Stomach (tissue), 9 donors: Measurements from ENCODE around the gene PHF21B. TPM values are rescaled to one million over a fixed set of nuclear protein-coding genes. Genes with fewer than 3 reads are reported as not detected.

Experiments used
- DNase-seq, 2 donors: peaks; one replicate each; pipeline versions ENCODE4 v3.0.0 to v3.0.0-alpha.2; 2013 to 2019
- H3K27ac ChIP-seq, 5 donors: fragments of 200-600 bp in 4 of 5; sonication (generic) in 4 of 5; one replicate each; pipeline ENCODE4 v1.5.1; 2013 to 2019; ENCODE audit warnings: mild to moderate bottlenecking in 1 of 5, moderate library complexity in 1 of 5
- H3K27me3 ChIP-seq, 3 donors: fragments of 200-600 bp; sonication (generic); one replicate each; pipeline ENCODE4 v1.5.1; 2017 to 2019; ENCODE audit warnings: mixed run types in 1 of 3
- H3K36me3 ChIP-seq, 4 donors: fragments of 200-600 bp; sonication (generic); 1 replicate in 3 of 4; 2 replicates in 1 of 4; pipeline ENCODE4 v1.5.1; 2016 to 2019
- H3K4me1 ChIP-seq, 4 donors: fragments of 200-600 bp; sonication (generic); one replicate each; pipeline ENCODE4 v1.5.1; 2016 to 2019
- H3K4me3 ChIP-seq, 4 donors: fragments of 200-600 bp; sonication (generic) in 3 of 4; one replicate each; pipeline ENCODE4 v1.5.1; 2016 to 2019; ENCODE audit warnings: mild to moderate bottlenecking in 1 of 4
- H3K9me3 ChIP-seq, 4 donors: fragments of 200-600 bp; sonication (generic); one replicate each; pipeline ENCODE4 v1.5.1; 2016 to 2019
- EP300 ChIP-seq: sonication (generic); formaldehyde crosslinking; IDR thresholded peaks from one replicate; pipeline ENCODE4 v1.6.1; 2017; ENCODE audit warnings: antibody characterized with exemption
- POLR2A ChIP-seq, 4 donors: fragments of 450-650 bp; IDR thresholded peaks; one replicate each; pipeline ENCODE4 v1.6.1; 2016; ENCODE audit warnings: antibody characterized with exemption in 4 of 4, control low read depth in 2 of 4, mild to moderate bottlenecking in 1 of 4, moderate library complexity in 1 of 4
- POLR2AphosphoS5 ChIP-seq, 3 donors: sonication (generic); formaldehyde crosslinking; IDR thresholded peaks; one replicate each; pipeline ENCODE4 v1.6.1; 2016; ENCODE audit warnings: antibody characterized with exemption in 3 of 3
- WGBS, 5 donors: extraction: QIAGEN DNeasy Blood & Tissue Kit in 3 of 5; methylation state at CpG; one replicate each; pipeline versions ENCODE4 v1.1.5 to v1.1.7; 2013 to 2018; 5-methylcytosine and 5-hydroxymethylcytosine counted together
- intact Hi-C: fragments of 100-400 bp; cut with DNase I; formaldehyde crosslinking; loops from one replicate; pipeline ENCODE4 v1.15.1; 2023; ENCODE audit warnings: low total_unique reads
- polyA plus RNA-seq, 3 donors: library from polyadenylated mRNA; stranded (reverse); fragments of 200-250 nt; gene quantifications; one replicate each; pipeline ENCODE4 v1.2.3, GENCODE V29; 2013
- total RNA-seq, 5 donors: library from RNA; depleted of rRNA; stranded (reverse); fragments of >200 nt; gene quantifications; one replicate each; pipeline versions ENCODE4 v1.1.0 to v1.2.3, GENCODE V29; 2014 to 2016
- TF ChIP-seq, protein P1 (sequence below), 7 experiments: fragments of 450-650 bp in 4 of 7; fragments of 200-600 bp in 3 of 7; sonication (generic) in 3 of 7; IDR thresholded peaks; one replicate each; pipeline ENCODE4 v1.5.1; 2016 to 2019; ENCODE audit warnings: antibody characterized with exemption in 7 of 7, control low read depth in 2 of 7, mild to moderate bottlenecking in 1 of 7
- donor health status: healthy with polysubstance abuse.
- donor health status: Bipolar disorder and iron deficiency.
- donor health status: healthy.

Gene PHF21B
- total and polyA plus RNA-seq, 8 donors, result 0.12 to 0.45 (median 0.26) TPM; not detected in 4

DNA sequence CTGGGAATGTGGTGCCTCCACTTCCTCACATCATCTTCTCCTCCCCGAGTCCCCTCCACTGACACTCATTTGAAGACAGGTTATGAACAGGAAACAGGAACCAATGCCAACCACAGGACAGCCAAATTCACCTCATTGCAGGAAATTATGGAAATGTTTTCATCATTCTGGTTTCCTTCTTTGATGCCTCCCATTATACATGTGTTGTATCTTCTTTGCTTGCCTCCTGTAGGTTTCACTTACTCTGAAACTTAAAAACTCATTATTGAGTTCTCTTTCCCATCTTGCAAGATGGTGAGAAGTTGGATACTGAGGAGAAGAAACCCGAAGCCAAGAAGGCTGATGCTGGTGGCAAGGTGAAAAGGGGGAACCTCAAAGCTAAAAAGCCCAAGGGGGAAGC lies 108.5 kb downstream of the PHF21B start:
- no peaks in the 10 kb centered on the region for H3K4me1 ChIP-seq
- H3K4me3 ChIP-seq, result no peak overlapping the region
- WGBS, 5 donors, result 67 to 84% (median 78%) methylated on average over 2 of the region's 2 CpGs
- TF ChIP-seq POLR2A (IDR thresholded peaks at IDR 0.05) (no peak), EP300 (no peak), POLR2AphosphoS5 (IDR thresholded peaks at IDR 0.05) (no peak)
- TF ChIP-seq, protein P1, sequence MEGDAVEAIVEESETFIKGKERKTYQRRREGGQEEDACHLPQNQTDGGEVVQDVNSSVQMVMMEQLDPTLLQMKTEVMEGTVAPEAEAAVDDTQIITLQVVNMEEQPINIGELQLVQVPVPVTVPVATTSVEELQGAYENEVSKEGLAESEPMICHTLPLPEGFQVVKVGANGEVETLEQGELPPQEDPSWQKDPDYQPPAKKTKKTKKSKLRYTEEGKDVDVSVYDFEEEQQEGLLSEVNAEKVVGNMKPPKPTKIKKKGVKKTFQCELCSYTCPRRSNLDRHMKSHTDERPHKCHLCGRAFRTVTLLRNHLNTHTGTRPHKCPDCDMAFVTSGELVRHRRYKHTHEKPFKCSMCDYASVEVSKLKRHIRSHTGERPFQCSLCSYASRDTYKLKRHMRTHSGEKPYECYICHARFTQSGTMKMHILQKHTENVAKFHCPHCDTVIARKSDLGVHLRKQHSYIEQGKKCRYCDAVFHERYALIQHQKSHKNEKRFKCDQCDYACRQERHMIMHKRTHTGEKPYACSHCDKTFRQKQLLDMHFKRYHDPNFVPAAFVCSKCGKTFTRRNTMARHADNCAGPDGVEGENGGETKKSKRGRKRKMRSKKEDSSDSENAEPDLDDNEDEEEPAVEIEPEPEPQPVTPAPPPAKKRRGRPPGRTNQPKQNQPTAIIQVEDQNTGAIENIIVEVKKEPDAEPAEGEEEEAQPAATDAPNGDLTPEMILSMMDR (IDR thresholded peaks at IDR 0.05), result no peak
- H3K36me3 ChIP-seq, result peaks cover 0 to 10% (median 0%) of the 10 kb centered on the region in 4 donors
- no peaks in the 10 kb centered on the region for H3K27me3 ChIP-seq
- intact Hi-C loops, result no loop called here
- peaks cover 18 to 32% (median 27%) of the 10 kb centered on the region in 4 donors for H3K9me3 ChIP-seq
- H3K27ac ChIP-seq, result no peak overlapping the region
- no peak for DNase-seq

DNA sequence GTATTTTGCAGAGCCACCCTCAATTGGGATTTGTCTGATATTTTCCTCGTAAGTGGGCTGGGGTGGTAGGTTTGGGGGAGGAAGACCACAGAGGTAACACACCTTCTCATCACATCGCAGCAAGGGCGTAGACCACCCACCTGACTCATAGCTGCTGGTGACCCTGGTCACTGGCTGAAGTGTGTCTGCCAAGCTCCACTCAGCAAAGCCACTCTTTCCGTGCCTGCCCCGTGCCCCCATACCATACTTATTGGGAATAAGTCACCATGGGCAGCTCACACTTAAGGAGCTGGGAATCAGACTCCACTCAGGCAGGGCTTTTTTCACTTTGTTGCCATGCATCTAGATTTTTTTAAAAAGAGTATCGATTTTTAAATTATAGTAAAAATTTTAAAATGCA lies 111.6 kb downstream of the PHF21B start:
- peaks cover 0 to 10% (median 0%) of the 10 kb centered on the region in 4 donors for H3K36me3 ChIP-seq
- no peak overlapping the region for H3K4me3 ChIP-seq
- H3K9me3 ChIP-seq, result peaks cover 18 to 32% (median 25%) of the 10 kb centered on the region in 4 donors
- peak in 1 of 2 donors; percentile 15 for DNase-seq
- H3K4me1 ChIP-seq, result no peaks in the 10 kb centered on the region
- TF ChIP-seq EP300, result no peak
- TF ChIP-seq POLR2AphosphoS5 (IDR thresholded peaks at IDR 0.05), result no peak
- TF ChIP-seq, protein P1 (IDR thresholded peaks at IDR 0.05), result no peak
- TF ChIP-seq POLR2A (IDR thresholded peaks at IDR 0.05), result no peak
- intact Hi-C loops, result no loop called here
- H3K27me3 ChIP-seq, result no peaks in the 10 kb centered on the region
- no peak overlapping the region for H3K27ac ChIP-seq
- WGBS, 5 donors, result 88 to 97% (median 91%) methylated on average over 6 of the region's 6 CpGs

GRCh38 chr22:44895296-44896055 lies 114.3 kb downstream of the PHF21B start:
- Histone ChIP-seq H3K27me3 (no peaks in the 10 kb centered on the region), H3K9me3 (peaks cover 0 to 8% (median 3%) of the 10 kb centered on the region in 4 donors), H3K4me1 (no peaks in the 10 kb centered on the region), H3K36me3 (no peaks in the 10 kb centered on the region), H3K27ac (no peak overlapping the region), H3K4me3 (no peak overlapping the region)
- no peak for TF ChIP-seq POLR2AphosphoS5 (IDR thresholded peaks at IDR 0.05)
- TF ChIP-seq, protein P1 (IDR thresholded peaks at IDR 0.05), result no peak
- no peak for TF ChIP-seq EP300
- no peak for TF ChIP-seq POLR2A (IDR thresholded peaks at IDR 0.05)
- intact Hi-C loops, result no loop called here
- whole genome bisulfite sequencing, 5 donors, result 83 to 92% (median 89%) methylated on average over 21 to 23 of the region's 23 CpGs
- DNase-seq, result no peak

DNA sequence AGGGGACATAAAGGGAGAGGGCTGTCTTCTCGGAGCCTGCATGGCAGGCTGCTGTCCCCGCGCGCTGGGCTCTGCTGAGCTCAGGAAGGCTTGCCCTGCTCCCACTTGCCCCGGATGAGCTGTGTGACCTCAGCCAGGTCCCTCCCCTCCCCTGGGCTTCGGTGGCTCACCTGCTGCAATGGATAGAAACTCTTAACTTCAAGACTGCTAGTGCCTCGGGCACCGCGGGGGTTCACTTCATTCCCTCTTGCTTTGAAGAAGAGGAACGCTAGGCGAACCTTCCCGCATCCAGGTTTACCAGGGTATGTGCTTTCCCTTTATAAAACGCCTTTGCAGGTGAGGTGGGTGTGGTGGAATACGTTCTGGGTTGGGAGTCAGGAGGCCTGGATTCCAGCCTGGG lies 115.0 kb downstream of the PHF21B start:
- no peak for DNase-seq
- intact Hi-C loops, result no loop called here
- TF ChIP-seq EP300 (no peak), POLR2AphosphoS5 (IDR thresholded peaks at IDR 0.05) (no peak), POLR2A (IDR thresholded peaks at IDR 0.05) (no peak)
- TF ChIP-seq, protein P1 (IDR thresholded peaks at IDR 0.05), result no peak
- Histone ChIP-seq H3K9me3 (peaks cover 0 to 1% (median 0%) of the 10 kb centered on the region in 4 donors), H3K4me3 (no peak overlapping the region), H3K4me1 (no peaks in the 10 kb centered on the region), H3K27ac (no peak overlapping the region), H3K27me3 (no peaks in the 10 kb centered on the region), H3K36me3 (no peaks in the 10 kb centered on the region)
- 79 to 90% (median 82%) methylated on average over 13 to 14 of the region's 14 CpGs for WGBS, 5 donors
